Peyer's patch (tissue), 4 donors: ENCODE data around the gene AP2A2.

Source experiments
- CTCF ChIP-seq, 6 experiments: fragments of 450-650 bp in 4 of 6; fragments of 200-600 bp in 2 of 6; sonication (generic) in 1 of 6; IDR thresholded peaks; one replicate each; pipeline ENCODE4 v1.5.1; 2017 to 2019; ENCODE audit warnings: antibody characterized with exemption in 6 of 6, mild to moderate bottlenecking in 3 of 6, moderate library complexity in 1 of 6
- POLR2A ChIP-seq, 2 donors: fragments of 450-650 bp; IDR thresholded peaks; one replicate each; pipeline ENCODE4 v1.5.1; 2017; ENCODE audit warnings: antibody characterized with exemption in 2 of 2, mild to moderate bottlenecking in 2 of 2, moderate library complexity in 2 of 2

GRCh38 chr11:971092-971690 lies 45.5 kb downstream of the AP2A2 start:
- no peak for TF ChIP-seq CTCF (IDR thresholded peaks at IDR 0.05)
- no peak for TF ChIP-seq POLR2A (IDR thresholded peaks at IDR 0.05)
